Measurements from ENCODE around the gene NR1H2.

NR1H2 gene

DNA sequence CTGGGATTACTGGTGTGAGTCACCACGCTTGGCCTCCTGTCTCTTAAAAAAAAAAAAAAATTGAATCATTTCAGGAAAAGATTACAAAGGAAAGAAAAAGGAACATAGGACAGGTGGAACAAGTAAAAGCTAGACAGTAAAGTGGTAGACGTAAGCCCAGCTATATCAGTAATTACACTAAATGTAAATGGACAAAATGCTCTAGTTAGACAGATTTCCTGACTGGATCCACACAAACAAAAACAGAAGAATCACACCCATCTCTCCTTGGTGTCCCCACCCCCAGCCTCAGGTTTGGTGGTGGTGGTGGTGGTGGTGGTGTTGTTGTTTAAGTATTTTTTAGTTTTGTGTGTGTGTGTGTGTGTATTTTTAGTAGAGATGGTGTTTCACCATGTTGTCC lies 36.2 kb downstream of the NR1H2 start:
- TF ChIP-seq CTCF (conservative IDR thresholded peaks at IDR 0.05; ENCODE audit: low read depth, low read length), result no peak
- no peak overlapping the region for H3K4me3 ChIP-seq (ENCODE audit: low read length)
- DNase-seq (ENCODE audit: low read depth), result no peak

DNA sequence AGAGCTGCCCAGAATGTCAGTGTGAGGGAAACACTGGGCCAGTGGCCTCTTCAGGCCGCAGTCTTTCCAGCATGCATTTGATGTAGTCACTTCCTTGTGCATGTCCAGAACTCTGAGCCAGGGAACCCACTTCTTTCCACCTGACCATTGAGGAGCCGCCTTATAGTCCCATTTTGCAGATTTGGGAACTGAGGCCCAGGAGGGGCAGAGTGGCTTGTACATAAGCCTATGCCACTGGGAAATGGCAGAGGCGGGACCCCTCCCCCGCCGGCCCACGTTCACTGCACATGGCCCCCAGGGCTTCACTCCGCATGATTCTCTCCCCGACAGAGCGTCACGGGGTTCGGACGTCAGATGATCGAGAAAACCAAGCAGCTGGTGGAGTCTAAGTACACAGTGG lies 36.8 kb downstream of the NR1H2 start:
- no peak for DNase-seq (ENCODE audit: low read depth)
- no peak overlapping the region for H3K4me3 ChIP-seq (ENCODE audit: low read length)
- no peak for TF ChIP-seq CTCF (conservative IDR thresholded peaks at IDR 0.05; ENCODE audit: low read depth, low read length)

DNA sequence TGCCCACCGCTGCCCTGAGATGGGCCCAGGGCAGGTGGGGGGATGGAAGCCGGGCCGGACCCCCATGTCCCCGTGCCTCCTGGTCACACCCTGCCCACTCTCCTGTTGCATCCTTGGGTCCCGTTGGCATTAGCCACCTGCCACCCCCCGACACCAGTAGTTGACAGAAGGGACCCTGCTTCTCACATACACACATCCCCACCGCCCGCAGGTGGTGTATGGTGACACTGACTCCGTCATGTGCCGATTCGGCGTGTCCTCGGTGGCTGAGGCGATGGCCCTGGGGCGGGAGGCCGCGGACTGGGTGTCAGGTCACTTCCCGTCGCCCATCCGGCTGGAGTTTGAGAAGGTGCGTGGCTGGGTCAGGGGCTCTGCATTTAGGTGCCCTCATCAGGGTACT lies 37.3 kb downstream of the NR1H2 start:
- no peak for DNase-seq (ENCODE audit: low read depth)
- no peak overlapping the region for H3K4me3 ChIP-seq (ENCODE audit: low read length)
- no peak for TF ChIP-seq CTCF (conservative IDR thresholded peaks at IDR 0.05; ENCODE audit: low read depth, low read length)

DNA sequence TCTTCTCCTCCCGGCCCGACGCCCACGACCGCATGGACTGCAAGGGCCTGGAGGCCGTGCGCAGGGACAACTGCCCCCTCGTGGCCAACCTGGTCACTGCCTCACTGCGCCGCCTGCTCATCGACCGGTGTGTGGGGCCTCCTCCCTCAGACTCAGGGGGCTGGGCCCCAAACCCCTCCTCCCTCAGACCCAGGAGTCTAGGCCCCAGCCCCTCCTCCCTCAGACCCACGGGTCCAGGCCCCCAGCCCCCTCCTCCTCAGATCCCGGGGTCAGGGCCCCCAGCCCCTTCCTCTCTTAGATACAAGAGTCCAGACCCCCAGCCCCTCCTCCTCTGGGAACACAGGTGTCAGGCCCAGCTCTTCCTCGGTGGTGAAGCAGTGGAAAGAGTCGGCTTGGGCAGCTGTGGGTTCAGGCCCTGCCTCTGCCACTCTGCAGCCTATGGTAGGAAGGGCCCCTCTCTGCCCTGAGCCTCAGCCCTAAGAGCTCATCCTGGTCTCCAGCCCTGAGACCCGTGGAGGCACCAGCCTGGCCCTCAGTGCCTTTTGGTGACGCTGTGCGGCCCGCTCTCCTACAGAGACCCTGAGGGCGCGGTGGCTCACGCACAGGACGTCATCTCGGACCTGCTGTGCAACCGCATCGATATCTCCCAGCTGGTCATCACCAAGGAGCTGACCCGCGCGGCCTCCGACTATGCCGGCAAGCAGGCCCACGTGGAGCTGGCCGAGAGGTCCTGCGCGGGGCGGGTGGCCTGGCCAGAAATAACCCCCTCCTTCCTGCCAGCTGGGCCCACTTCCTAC lies 38.8 kb downstream of the NR1H2 start:
- no peak overlapping the region for H3K4me3 ChIP-seq (ENCODE audit: low read length)
- TF ChIP-seq CTCF (conservative IDR thresholded peaks at IDR 0.05; ENCODE audit: low read depth, low read length), result peak; percentile 91
- DNase-seq (ENCODE audit: low read depth), result no peak

DNA sequence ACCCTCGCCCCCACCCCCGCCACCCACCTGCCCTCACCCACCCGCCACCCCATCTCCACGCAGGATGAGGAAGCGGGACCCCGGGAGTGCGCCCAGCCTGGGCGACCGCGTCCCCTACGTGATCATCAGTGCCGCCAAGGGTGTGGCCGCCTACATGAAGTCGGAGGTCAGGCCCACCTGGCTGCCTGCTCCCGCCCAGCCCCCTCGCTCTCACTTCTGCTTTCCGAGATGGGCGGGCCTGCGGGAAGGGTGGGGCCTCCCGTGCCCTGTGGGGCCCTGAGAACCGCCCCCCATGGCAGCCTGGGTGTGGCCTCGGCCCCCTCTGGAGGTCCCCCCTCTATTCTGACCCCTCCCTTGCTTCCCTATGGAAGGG lies 39.4 kb downstream of the NR1H2 start:
- DNase-seq (ENCODE audit: low read depth), result no peak
- no peak overlapping the region for H3K4me3 ChIP-seq (ENCODE audit: low read length)
- TF ChIP-seq CTCF (conservative IDR thresholded peaks at IDR 0.05; ENCODE audit: low read depth, low read length), result no peak

DNA sequence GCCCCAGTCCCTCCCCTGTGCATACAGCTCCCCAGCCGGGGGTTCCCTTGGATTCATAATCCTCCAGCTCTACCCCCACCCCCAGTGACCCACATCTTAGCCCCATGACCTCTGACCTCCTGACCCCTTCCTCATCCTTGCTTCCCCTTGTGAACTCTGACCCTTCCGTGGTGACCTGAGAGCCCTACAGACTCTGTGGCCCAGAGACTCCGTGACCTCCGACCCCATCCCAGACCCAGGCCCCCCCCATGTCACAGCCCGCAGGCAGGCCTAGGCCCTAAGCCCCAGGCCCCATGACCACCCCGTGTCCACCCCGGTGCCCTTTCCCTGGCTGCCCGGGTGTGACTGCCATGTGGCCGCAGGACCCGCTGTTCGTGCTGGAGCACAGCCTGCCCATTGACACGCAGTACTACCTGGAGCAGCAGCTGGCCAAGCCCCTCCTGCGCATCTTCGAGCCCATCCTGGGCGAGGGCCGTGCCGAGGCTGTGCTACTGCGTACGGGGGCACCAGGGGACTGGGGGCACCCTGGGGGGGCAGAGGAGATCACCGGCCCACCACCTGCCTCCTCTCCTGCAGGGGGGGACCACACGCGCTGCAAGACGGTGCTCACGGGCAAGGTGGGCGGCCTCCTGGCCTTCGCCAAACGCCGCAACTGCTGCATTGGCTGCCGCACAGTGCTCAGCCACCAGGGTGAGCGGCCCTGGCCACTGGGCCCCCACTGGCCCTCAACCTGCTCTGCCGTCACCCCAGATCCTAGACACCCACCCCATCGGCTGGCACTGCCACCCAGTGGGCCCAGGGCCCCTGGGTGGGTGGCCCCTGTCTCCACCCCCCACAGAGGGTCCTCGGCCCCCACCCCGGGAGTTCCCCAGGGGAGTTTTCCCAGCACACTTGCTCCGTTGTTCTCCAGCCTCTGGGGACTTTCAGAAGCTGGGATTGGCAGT lies 40.0 kb downstream of the NR1H2 start:
- DNase-seq (ENCODE audit: low read depth), result no peak
- H3K4me3 ChIP-seq (ENCODE audit: low read length), result no peak overlapping the region

More for the DNA sequence above, 40.0 kb downstream of the NR1H2 start:
- no peak for TF ChIP-seq CTCF (conservative IDR thresholded peaks at IDR 0.05; ENCODE audit: low read depth, low read length)

Measured in retinal pigment epithelial cell (primary cell).